ENCODE measurements around the gene XCL1.
A peak's percentile ranks its signal among the peaks of the same experiment; 100 is the strongest.
"Not testable (repeated sequence)": the region's sequence is repeated elsewhere in the genome, so short reads cannot be mapped to it uniquely, and the experiment has no call there.

Gene XCL1

DNA sequence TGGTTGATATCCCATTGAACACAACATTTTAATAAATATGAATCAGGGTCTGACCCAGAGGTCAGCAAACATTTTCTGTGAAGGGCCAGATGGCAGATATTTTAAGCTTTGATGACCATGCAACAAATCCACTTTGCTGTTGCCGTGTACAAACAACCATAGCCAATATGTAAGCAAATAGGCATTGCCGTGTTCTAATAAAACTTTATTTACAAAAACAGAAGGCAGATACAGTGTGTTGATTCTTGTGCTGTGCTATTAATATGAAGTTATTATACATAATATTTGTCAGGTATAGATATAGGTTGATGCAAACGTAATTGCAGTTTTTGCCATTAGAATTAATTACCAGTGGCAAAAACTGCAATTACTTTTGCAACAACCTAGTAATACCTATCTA is 8.8 kb upstream of the XCL1 start:
- DNase-seq (ENCODE audit: low read depth), result no peak

DNA sequence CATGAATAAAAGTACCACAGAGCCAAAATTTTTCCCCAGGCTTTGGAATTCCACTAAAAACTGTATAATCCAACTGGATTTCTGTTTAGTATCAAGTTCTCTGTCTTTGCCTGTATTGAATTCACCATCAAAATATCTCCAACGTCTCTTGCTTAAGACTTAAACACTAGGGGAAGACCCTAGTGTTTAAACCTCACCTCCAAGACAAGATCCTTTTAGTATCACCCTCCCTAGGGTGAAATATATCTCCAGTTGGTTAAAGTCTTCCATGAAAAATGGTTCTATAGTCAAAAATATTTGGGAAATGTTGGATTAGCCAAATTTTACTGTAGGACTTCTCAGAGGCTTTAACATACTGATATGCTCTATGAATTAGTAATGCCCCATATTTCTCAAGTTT is 8.1 kb upstream of the XCL1 start:
- DNase-seq (ENCODE audit: low read depth), result no peak

DNA sequence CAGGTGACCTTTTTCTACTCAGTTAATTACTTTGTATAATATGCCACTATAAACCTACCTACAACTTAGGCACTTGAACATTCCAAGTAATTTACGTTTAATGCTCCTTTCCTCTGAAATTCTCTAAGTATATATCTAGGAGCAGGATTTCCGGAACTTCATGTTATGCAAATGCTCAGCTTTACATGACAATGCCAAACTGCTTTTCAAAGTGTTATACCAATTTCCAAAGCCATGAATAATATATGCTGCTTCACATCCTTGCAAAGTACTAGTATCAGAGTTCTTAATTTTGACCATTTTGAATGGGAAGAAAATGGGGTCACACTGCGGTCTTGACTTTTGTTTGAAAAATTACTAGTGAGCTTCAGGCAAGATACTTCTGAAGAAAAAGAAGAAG is 5.8 kb upstream of the XCL1 start:
- no peak for DNase-seq (ENCODE audit: low read depth)

DNA sequence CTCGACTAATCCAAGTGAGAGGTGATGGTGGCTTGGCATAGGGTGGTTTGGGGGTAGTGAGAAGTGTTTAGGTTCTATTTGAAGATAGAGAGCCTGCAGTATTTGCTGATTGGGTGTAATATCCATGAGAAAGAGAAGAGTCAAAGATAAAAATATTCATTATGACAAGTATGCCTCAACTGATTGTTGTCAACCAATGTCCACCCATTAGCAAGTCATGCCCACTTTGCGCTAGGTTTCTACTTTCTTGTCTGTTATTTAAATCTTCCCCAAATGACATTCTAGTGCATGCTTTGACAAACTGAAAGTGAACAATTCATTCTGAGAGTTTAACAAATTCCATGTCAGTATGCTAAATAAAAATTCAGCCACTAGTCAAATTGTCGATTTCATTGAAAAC is 3.8 kb upstream of the XCL1 start:
- no peak for DNase-seq (ENCODE audit: low read depth)

DNA sequence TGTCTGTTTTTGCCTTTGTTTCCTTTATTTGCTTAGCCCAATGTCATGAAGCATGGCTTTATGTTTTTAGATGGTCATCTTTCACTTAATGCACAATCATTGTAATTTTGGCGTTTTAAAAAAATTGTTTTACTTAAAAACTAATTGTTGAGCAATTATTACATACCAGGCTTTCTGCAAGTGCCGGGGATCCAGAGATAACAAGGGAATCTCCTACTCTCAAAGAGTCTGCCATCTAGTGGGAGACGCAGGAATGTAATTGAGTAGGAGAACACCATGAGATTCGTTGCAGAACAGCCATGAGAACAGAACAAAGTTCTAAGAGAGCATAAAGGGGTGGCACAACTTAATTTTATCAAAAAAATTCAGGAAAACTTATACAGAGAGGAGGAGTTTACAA is 2.2 kb upstream of the XCL1 start:
- DNase-seq (ENCODE audit: low read depth), result not testable (repeated sequence)

DNA sequence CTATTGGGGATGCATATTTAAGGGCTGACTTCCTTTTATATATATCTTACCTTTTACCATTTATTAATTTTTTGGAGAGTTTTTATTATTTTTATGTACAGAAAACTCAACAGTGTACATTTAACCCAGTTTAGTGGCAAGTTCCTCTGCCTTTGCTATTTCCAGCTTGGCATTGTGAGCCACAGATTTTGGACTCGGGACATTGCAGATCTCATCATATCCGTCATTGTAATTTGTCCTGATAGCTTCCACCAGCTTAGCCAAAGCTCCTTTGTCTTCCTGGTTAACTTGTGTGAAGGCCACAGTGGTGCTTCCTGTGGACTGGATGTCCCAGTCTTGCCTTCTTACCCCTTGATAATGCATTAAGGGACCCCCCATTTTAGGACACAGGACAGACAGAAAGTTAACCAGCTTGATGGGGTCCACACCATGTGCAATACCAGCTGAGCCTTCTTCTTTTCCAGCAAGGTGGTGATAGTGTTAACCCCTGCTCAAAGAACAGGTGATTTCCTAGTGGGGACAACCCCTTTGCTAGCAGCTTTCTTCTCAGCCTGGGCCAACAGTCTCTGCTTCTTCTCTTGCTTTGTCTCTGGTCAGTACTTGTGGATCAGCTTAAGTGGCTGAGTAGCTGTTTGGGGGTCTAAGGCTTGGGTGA is 2.3 kb downstream of the XCL1 start:
- not testable (repeated sequence) for DNase-seq (ENCODE audit: low read depth)

DNA sequence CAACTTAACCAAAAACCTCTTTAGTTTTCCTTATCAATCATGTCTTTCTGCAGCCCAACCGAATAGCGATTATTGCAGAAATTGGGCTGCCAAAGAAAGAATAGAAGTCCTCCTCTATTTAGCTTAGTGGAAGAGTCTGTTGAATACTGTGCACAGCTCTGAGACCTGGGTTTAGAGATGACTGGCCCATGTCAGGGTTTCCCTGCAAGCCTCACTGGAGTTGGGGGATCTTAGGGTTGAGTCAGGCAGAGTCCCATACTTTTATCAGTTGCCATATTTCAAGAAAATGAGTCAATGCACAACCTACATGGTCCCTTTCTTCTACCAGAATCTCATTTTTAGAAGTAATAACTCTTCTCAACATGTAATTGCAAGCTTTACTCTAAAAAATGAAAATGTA is 3.9 kb downstream of the XCL1 start:
- DNase-seq (ENCODE audit: low read depth), result not testable (repeated sequence)

DNA sequence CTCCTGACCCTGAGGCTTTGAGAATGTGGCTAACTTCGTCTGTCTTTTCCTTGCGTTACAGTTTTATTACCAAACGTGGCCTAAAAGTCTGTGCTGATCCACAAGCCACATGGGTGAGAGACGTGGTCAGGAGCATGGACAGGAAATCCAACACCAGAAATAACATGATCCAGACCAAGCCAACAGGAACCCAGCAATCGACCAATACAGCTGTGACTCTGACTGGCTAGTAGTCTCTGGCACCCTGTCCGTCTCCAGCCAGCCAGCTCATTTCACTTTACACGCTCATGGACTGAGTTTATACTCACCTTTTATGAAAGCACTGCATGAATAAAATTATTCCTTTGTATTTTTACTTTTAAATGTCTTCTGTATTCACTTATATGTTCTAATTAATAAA is 4.6 kb downstream of the XCL1 start:
- DNase-seq (ENCODE audit: low read depth), result not testable (repeated sequence)

DNA sequence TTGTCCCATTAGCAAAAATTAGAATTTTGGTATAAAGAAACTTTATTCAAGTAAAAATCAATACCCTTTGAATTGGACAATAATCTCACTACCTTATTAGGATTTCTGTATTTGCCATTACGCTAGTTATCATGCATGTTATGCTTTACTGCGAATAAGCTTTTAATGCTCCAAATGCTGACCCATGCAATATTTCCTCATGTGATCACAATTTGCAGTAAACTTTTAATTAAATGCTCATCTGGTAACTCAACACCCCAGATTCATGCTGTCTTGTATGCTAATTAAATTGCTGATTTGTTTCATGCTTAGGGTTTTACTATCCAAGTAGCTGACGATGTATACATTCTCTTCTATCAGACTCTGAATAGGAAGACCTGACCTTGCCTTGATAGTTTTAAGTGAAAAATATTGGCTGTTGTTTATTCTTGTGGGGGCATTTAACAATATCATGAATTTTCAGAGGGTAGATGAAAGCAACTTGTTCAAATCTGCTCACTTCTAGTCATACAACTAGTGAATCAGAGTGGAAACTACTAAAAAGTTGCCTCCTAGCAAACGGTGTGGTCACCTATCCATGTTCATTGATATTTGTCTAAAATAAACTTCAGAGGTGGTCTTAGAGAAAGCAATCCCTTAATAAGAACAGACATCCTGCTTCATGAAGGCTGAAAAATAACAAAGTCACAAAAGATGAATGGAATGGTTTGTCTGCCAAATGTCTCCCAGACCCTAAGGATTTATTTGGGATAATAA is 5.6 kb downstream of the XCL1 start:
- DNase-seq (ENCODE audit: low read depth), result no peak

DNA sequence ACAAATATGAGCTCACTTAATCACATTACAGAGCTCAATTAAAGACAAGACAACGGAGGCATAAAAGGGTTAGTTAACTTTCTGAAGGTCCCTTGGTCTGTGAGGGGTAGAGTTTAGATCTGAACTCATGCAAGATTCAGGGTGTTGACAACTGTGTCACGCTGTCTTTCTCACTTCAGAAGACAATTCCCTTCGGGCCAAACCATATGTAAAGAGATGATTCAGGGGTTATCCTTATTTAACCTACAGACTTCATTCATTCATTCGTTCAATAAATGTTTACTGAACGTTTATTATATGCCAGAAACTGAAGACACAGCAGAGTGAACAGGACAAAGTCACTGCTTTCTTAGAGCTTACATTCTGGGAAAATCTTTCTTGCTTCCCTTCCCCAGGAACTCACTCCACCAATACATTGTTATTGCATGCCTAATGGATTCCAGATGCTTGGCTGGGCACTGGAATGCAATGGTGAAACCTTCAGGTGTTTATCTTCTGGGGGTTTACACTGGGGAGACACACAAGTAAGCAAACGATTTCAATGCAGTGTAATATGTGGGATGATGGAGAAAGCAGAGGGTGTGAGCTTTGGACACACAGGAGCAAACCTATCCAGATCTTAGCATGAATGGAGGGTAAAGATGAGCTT is 6.4 kb downstream of the XCL1 start:
- no peak for DNase-seq (ENCODE audit: low read depth)

DNA sequence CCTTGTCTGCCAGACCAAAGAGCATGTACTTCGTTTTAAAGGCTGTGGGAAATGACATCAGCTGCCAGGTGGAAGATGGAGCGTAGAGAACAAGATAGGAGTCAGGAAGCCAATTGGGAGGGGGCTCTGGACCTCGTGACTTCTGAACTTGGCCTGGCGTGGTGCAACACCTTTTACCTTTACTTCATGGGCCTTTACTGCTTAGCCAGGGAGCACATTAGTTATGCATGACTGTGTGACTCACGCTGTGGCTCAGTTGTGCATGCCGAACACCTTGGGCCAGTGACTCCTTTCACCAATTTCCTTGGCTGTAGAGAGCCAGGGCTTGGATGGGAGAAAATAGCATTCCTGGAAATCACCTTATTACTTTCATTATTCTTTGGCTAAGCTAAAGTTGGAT is 7.2 kb downstream of the XCL1 start:
- DNase-seq (ENCODE audit: low read depth), result no peak

DNA sequence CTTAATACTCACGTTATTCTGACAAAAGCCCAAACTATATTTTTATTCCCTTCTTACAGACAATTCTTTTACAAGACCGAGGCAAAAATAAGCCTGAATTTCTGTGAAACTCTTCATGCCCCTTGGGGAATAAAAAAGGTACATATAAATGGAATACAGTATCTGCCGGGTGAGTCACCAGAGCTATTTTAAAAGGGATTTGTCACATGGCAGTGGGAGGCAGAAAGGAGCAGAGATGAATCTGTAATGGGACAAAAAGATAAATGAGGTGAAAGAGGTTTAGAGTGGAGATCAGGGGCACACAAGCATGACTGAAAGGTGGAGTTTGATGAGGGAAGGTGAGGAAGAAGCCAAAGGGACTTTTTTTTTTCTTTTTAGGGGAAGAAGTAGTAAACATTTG is 8.8 kb downstream of the XCL1 start:
- DNase-seq (ENCODE audit: low read depth), result no peak

DNA sequence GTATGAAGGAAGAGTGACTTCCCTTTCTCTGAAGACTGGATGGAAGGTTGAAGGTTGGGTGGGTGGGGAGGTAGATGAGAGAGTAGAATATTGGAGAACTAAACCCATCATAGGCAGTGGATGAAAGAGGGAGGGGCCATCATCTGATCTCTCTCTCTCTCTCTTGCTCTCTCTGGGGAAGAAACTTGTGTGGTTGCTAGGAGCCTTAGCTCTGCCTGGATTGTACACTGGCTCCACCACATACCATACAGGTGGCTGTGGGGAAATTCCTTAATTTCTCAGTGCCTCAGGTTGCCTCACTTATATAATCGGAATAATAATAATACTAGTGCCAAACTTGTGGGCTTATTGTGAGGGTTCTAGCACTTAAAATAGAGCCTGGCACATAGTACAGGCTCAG is 9.5 kb downstream of the XCL1 start:
- no peak for DNase-seq (ENCODE audit: low read depth)

DNA sequence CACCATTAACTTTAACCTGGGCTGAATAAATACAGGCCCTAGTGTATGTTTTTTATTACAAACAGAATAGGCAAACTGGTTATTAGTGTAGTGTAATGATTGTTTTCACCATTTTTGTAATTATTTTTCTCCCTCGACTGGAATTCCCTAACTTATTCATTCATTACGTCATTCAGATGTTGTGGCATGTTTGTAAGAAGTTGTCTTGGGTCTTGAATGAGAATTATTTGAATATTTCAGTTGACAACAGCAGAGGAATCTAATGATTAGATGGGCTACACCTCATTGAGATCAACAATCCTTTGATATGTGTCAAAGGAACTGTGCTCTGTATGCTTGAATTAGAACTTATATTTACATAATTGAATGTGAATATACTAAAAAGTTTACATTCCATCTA is 12.8 kb downstream of the XCL1 start:
- DNase-seq (ENCODE audit: low read depth), result no peak

DNA sequence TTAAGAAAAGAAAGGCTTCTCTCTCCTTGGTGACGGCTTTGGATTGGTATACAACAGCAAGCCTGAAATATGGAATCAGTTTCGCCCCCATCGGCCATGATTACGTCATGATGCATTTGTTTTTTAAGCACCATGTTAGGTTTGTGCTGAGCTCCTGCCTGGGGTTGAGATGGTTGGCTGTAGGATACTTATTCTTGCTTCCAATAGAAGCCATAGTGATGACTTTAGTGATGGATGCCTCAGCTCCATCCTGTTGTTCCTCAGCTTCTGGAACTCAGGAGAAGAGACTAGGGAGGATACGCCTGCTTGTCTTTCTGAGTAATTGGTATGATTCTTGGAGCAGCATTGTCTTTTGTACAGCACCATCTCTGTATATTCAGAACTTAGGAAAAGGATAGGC is 14.7 kb downstream of the XCL1 start:
- no peak for DNase-seq (ENCODE audit: low read depth)

DNA sequence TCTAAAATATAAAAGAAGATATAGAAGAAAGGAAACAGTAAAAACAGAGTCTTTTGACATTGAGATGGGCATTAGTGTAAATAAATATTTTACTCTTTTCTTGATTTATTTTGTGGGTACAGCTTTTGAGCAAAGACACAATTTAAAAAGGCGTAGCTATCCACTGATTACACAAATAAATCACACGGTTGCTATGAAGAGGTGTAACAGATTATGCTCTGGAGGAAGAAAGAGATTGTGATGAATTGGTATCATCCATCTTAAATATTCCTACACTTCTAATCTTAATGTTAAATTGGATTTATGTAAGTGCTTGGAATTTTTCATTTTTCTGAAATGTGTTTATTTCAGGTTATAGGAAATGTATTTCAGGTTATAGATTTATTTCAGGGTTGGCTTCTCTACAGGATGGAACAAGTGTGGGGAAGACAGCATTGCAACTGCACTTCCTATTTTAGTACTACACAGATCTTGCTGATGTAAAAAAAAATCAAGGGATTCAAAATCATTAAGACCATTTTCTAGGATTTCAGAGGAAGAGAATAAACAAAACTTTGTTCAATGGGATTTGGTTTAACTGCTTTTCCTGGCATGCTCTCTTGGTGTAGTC is 15.3 kb downstream of the XCL1 start:
- DNase-seq (ENCODE audit: low read depth), result no peak

DNA sequence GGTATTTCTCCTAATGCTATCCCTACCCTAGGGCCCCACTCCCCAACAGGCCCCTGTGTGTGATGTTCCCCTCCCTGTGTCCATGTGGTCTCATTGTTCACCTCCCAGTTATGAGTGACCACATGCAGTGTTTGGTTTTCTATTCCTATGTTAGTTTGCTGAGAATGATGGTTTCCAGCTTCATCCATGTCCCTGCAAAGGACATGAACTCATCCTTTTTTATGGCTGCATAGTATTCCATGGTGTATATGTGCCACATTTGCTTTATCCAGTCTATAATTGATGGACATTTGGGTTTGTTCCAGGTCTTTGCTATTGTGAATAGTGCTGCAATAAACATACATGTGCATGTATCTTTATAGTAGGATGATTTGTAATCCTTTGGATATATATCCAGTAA is 19.0 kb downstream of the XCL1 start:
- not testable (repeated sequence) for DNase-seq (ENCODE audit: low read depth)

DNA sequence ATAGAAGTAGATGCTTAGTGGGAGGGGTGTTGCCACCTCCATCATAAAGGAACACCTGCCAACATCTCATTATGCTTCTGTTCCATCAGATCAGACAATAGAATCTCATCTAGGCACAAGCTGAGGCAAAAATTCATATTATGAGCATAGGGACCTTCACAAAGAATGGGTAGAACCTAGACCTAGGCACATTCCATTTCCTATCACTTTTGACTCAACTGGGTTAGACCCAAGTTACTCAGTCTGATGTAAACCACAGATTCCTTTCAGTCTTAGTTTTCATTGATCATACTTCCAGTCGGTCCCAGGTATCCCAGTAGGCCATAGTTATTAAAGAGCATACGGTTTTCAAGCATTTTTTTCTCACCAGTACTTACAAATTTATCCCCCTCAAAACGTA is 21.7 kb downstream of the XCL1 start:
- no peak for DNase-seq (ENCODE audit: low read depth)

DNA sequence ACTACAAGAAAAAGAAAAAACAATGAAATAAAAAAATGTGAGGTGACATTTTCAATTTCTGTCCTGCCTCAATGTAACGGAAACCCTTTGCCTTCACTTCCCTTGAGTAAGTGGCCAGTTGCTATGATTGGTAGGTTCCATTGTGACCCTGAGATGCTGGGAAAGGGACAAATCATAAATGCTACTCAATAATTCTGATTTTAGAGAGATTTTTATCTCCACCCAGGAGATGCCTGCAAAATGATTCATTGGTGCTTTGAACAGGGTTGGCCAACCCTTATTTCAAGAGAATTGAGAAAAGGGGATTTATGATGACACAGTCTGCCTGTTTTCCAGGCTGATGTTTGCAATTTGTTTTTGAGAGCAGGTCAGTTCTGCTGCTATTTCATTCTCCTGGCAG is 22.5 kb downstream of the XCL1 start:
- no peak for DNase-seq (ENCODE audit: low read depth)

DNA sequence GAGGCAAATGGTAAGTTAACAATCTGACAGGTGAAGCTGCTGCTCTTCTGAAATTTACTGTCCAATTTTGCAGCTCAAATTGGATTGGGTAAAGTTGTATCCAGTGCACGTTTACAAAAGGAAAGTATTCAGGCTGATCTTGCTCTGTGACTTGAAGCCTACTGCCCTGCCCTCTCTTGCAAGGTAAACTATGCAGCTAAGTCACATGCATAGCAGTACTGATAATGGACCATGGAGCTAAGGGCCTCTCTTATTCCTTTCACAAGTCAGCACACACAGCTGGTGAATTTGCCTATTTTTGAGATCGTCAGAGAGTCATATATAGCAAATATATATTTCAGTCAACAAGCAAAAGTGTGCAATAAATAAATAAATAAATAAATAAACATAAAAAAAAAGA is 23.2 kb downstream of the XCL1 start:
- DNase-seq (ENCODE audit: low read depth), result no peak

DNA sequence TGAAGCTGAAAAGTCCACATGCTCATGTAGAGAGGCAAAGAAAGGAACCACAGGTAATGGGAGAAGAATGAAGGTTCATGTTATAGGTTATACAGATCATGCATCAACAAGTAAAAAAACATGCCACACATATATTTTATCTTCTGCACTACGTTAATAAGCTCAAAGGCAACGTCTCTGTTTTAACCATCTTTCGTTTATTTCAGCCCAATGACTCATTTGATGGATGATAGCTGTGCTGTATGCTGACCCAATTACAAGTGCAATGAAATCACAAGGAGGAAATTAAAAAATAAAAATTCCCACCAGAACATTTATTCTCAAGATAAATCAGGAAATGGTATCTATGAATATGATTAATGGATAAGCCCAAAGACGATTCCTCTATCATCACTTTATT is 24.6 kb downstream of the XCL1 start:
- no peak for DNase-seq (ENCODE audit: low read depth)

DNA sequence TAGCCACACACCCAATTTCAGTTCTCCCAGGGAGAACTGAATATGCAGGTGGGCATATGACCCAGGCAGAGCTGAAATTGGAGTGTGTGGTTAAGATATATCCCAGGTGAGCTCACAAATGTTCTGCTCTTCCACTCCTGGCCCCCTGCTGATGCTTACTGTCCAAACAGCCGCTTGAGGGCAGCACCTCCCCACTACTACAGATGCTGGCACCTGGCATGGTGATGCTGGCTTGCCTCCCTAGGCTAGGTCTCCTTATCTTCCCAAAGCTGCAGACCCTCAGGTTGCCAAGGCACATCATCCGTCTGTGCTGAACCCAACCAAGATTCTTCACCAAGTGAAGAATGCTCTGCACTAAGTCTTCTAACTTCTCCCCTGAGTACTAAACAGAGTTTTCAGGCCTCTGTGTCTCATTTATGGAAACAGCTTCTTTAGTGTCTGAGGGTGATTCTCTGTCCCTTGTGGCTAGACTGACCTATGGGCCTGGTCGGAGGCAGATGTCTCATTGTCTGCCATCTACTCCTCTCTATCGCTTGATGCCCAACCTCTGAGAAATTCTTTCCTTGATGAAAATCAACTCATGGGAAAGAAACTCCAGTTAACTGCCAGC is 27.2 kb downstream of the XCL1 start:
- peak; percentile 23 for DNase-seq (ENCODE audit: low read depth)

DNA sequence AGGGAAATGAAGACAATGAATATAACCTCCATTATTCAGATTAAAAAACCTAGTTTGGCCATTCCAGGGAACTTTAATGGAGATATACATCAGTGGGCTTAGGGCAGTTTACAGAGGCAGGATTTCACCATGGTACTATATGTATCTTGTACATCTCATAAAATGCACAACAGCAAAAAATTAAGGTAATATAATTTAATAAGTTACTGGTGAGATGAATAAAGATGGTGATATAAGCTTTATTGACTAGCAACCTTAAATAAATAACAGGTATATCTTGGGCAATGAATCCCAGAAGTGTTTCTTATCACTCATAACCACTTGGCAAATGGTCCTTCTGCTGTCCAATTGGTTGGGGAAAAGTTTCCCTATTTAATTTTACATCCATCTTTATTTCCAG is 29.0 kb downstream of the XCL1 start:
- no peak for DNase-seq (ENCODE audit: low read depth)
